Osteoblast (primary cell): ENCODE measurements around the gene VSIG8. TPM values are rescaled to one million over a fixed set of nuclear protein-coding genes. Genes with fewer than 3 reads are reported as not detected.

Experiments
- DNase-seq: peaks from one replicate; pipeline ENCODE4 v3.0.0; 2011; ENCODE audit warnings: low spot score, mixed read lengths; ENCODE audit not compliant: insufficient read length; ENCODE audit errors: missing footprints
- H2AFZ ChIP-seq: 2 replicates; pipeline ENCODE4 v1.6.0; 2011; ENCODE audit warnings: mild to moderate bottlenecking, low read length
- H3K27ac ChIP-seq: 2 replicates; pipeline ENCODE4 v1.5.1; 2011; ENCODE audit warnings: mild to moderate bottlenecking, low read depth, low read length, moderate library complexity
- H3K27me3 ChIP-seq: 2 replicates; pipeline ENCODE4 v1.6.0; 2012; ENCODE audit warnings: mild to moderate bottlenecking, control low read depth, inconsistent platforms, low read length, moderate library complexity; ENCODE audit not compliant: insufficient read depth
- H3K36me3 ChIP-seq: 2 replicates; pipeline ENCODE4 v1.5.1; 2011; ENCODE audit warnings: mild to moderate bottlenecking, low read length, control low read depth, moderate library complexity; ENCODE audit not compliant: insufficient read depth
- H3K4me1 ChIP-seq: 2 replicates; pipeline ENCODE4 v1.5.1; 2011; ENCODE audit warnings: mild to moderate bottlenecking, low read length, control low read depth, moderate library complexity; ENCODE audit not compliant: insufficient read depth
- H3K4me2 ChIP-seq: 2 replicates; pipeline ENCODE4 v1.6.0; 2011; ENCODE audit warnings: mild to moderate bottlenecking, low read length; ENCODE audit not compliant: insufficient read depth
- H3K4me3 ChIP-seq: fragments of 200-600 bp; sonication (generic); 3 replicates; pipeline ENCODE4 v1.5.1; 2012; ENCODE audit warnings: mild to moderate bottlenecking, low read length, inconsistent platforms; ENCODE audit not compliant: insufficient read depth
- H3K79me2 ChIP-seq: 2 replicates; pipeline ENCODE4 v1.6.0; 2012; ENCODE audit warnings: mild to moderate bottlenecking, low read length, control low read depth, inconsistent platforms; ENCODE audit not compliant: insufficient read depth
- H3K9me3 ChIP-seq: 2 replicates; pipeline ENCODE4 v1.5.1; 2011; ENCODE audit warnings: low read depth, low read length, control low read depth
- H4K20me1 ChIP-seq: 2 replicates; pipeline ENCODE4 v1.6.0; 2012; ENCODE audit warnings: mild to moderate bottlenecking, low read length, control low read depth; ENCODE audit not compliant: insufficient read depth
- total RNA-seq: library from RNA; depleted of rRNA; stranded (reverse); fragments of >200 nt; gene quantifications from 2 replicates; pipeline ENCODE4 v1.2.3, GENCODE V29; 2012
- TF ChIP-seq, protein P1 (sequence below): IDR thresholded peaks from 2 replicates; pipeline ENCODE4 v1.5.1; 2011; ENCODE audit warnings: mild to moderate bottlenecking, low read depth, low read length, moderate library complexity; ENCODE audit errors: extremely low read depth

VSIG8 gene
- total RNA-seq, 1 donor: not detected

DNA sequence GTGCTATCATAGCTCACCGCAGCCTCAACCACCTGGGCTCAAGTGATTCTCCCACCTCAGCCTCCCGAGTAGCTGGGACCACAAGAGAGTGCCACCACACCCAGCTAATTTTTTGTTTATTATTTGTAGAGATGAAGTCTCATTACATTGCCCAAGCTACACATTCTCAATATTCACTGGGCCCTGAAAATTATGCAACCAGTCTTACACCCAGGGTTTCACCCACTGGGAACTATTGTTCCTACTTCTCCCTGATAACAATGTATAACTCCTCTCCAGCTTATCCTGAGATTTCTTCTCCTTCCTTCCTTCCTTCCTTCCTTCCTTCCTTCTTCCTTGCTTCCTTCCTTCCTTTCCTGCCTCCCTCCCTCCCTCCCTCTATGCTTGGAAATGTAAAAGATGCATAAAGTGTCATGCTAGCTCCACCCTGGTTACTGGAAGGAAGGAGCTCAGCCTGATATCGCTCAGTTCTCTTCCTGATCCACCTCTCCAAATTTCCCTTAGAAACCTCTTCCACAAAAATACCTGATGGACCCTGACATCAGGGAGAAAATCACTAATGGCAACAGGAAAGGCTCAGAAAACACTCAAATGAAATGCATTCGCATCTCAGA lies 11.2 kb upstream of the VSIG8 start:
- Histone ChIP-seq H3K36me3 (no peaks in the 10 kb centered on the region), H3K4me1 (peaks cover 12% of the 10 kb centered on the region), H3K4me2 (no peak overlapping the region), H2AFZ (no peak overlapping the region), H3K9me3 (no peaks in the 10 kb centered on the region), H4K20me1 (no peaks in the 10 kb centered on the region), H3K27me3 (no peaks in the 10 kb centered on the region), H3K27ac (no peak overlapping the region), H3K4me3 (no peak overlapping the region), H3K79me2 (no peaks in the 10 kb centered on the region)
- TF ChIP-seq, protein P1, sequence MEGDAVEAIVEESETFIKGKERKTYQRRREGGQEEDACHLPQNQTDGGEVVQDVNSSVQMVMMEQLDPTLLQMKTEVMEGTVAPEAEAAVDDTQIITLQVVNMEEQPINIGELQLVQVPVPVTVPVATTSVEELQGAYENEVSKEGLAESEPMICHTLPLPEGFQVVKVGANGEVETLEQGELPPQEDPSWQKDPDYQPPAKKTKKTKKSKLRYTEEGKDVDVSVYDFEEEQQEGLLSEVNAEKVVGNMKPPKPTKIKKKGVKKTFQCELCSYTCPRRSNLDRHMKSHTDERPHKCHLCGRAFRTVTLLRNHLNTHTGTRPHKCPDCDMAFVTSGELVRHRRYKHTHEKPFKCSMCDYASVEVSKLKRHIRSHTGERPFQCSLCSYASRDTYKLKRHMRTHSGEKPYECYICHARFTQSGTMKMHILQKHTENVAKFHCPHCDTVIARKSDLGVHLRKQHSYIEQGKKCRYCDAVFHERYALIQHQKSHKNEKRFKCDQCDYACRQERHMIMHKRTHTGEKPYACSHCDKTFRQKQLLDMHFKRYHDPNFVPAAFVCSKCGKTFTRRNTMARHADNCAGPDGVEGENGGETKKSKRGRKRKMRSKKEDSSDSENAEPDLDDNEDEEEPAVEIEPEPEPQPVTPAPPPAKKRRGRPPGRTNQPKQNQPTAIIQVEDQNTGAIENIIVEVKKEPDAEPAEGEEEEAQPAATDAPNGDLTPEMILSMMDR: no peak
- no peak for DNase-seq

DNA sequence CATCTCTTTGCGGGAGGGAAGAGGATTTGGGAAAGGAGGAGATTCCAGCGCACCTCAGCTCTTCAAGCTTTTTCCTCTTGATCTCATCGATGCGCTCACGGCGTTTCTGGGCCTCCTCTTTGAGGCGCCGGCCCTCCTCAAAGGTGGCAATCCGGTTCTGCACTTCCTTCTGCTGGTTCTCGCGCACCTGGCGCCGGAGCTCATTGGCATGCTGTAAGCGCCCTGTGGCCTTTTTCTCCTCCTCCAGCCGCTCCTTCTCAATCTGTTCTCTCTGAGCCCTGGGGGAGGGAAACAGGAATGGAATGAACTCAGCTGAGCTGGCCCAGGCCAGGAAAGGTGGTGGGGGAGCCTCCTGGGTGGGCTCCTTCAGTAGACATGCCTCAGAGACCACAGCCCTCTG lies 10.4 kb upstream of the VSIG8 start:
- Histone ChIP-seq H3K79me2 (no peaks in the 10 kb centered on the region), H3K27me3 (no peaks in the 10 kb centered on the region), H3K27ac (no peak overlapping the region), H3K4me3 (no peak overlapping the region), H3K9me3 (no peaks in the 10 kb centered on the region), H3K4me1 (peaks cover 16% of the 10 kb centered on the region), H2AFZ (no peak overlapping the region), H4K20me1 (no peaks in the 10 kb centered on the region), H3K36me3 (no peaks in the 10 kb centered on the region), H3K4me2 (no peak overlapping the region)
- TF ChIP-seq, protein P1: no peak
- no peak for DNase-seq

DNA sequence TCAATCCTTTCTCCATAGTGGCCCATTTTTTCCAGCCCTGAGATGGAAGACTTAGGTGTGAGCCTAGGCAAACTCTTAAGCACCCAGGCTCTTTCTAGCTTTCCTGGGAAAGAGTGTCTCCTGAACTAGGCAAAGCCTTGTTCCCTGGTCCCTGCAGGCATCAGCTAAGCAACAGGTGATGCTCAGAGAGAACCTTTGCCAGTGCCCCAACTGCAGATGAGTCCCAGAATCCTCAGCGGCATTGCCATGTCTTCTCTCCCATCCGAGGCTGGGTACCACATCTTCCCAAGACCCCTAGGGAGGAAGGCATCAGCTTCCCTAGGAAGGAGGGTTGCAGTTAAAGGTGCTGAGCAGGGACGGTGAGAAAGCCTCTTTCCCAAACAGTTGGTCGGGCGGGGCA lies 8.2 kb upstream of the VSIG8 start:
- no peak overlapping the region for H3K27ac ChIP-seq
- H4K20me1 ChIP-seq: no peaks in the 10 kb centered on the region
- no peaks in the 10 kb centered on the region for H3K79me2 ChIP-seq
- no peak for DNase-seq
- H3K4me3 ChIP-seq: no peak overlapping the region
- no peaks in the 10 kb centered on the region for H3K27me3 ChIP-seq
- H3K9me3 ChIP-seq: no peaks in the 10 kb centered on the region
- no peaks in the 10 kb centered on the region for H3K36me3 ChIP-seq
- peaks cover 16% of the 10 kb centered on the region for H3K4me1 ChIP-seq
- TF ChIP-seq, protein P1: no peak
- no peak overlapping the region for H3K4me2 ChIP-seq
- no peak overlapping the region for H2AFZ ChIP-seq

DNA sequence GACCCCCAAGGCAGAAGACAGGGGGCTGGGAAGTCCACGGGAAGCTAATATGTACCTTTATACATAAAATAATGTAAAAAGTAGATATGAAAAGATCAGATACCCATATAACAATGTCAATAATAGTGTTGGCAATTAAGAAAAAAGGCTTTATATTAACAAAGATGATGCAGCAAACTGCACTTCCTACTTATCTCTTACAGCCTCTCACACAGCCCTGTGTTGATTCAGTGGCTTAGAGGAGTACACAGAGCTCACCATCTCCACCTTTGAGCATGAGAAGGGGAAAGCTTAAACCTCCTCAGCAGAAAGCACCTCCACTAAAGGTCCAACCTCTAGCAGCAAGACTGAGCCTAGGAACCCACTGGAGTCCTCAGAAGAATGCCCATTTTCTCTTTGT lies 7.2 kb upstream of the VSIG8 start:
- H3K79me2 ChIP-seq: no peaks in the 10 kb centered on the region
- no peak overlapping the region for H2AFZ ChIP-seq
- H3K9me3 ChIP-seq: no peaks in the 10 kb centered on the region
- H4K20me1 ChIP-seq: no peaks in the 10 kb centered on the region
- TF ChIP-seq, protein P1: no peak
- peak overlapping the region; percentile 21 for H3K4me2 ChIP-seq
- peaks cover 16% of the 10 kb centered on the region for H3K4me1 ChIP-seq
- DNase-seq: peak; percentile 56
- H3K27me3 ChIP-seq: no peaks in the 10 kb centered on the region
- H3K4me3 ChIP-seq: no peak overlapping the region
- H3K36me3 ChIP-seq: no peaks in the 10 kb centered on the region
- no peak overlapping the region for H3K27ac ChIP-seq
